Measurements from ENCODE around the gene FAM118A.
"Not testable (repeated sequence)": the region's sequence is repeated elsewhere in the genome, so short reads cannot be mapped to it uniquely, and the experiment has no call there.

FAM118A gene

GRCh38 chr22:45331486-45331885, 21.8 kb downstream of the FAM118A start:
- DNase-seq (ENCODE audit: low read depth): no peak

- no peak for DNase-seq (ENCODE audit: low read depth)
Observed at GRCh38 chr22:45332001-45332400, 22.3 kb downstream of the FAM118A start.

GRCh38 chr22:45334068-45334467, 24.3 kb downstream of the FAM118A start:
- DNase-seq (ENCODE audit: low read depth): no peak

- no peak for DNase-seq (ENCODE audit: low read depth)
Observed at GRCh38 chr22:45334528-45334927, 24.8 kb downstream of the FAM118A start.

- no peak for DNase-seq (ENCODE audit: low read depth)
Observed at GRCh38 chr22:45335021-45335818, 25.5 kb downstream of the FAM118A start.

- no peak for DNase-seq (ENCODE audit: low read depth)
Observed at GRCh38 chr22:45335854-45336522, 26.3 kb downstream of the FAM118A start.

- DNase-seq (ENCODE audit: low read depth): no peak
Observed at GRCh38 chr22:45336971-45337431, 27.3 kb downstream of the FAM118A start.

GRCh38 chr22:45337536-45337935, 27.8 kb downstream of the FAM118A start:
- DNase-seq (ENCODE audit: low read depth): no peak

GRCh38 chr22:45338795-45339194, 29.1 kb downstream of the FAM118A start:
- DNase-seq (ENCODE audit: low read depth): no peak

GRCh38 chr22:45340323-45340722, 30.6 kb downstream of the FAM118A start:
- DNase-seq (ENCODE audit: low read depth): no peak

- no peak for DNase-seq (ENCODE audit: low read depth)
Observed at GRCh38 chr22:45341498-45341897, 31.8 kb downstream of the FAM118A start.

GRCh38 chr22:45343143-45343542, 33.4 kb downstream of the FAM118A start:
- no peak for DNase-seq (ENCODE audit: low read depth)

- no peak for DNase-seq (ENCODE audit: low read depth)
Observed at GRCh38 chr22:45344334-45344733, 34.6 kb downstream of the FAM118A start.

- DNase-seq (ENCODE audit: low read depth): no peak
Observed at GRCh38 chr22:45349916-45350315, 40.2 kb downstream of the FAM118A start.

- DNase-seq (ENCODE audit: low read depth): no peak
Observed at GRCh38 chr22:45351956-45352355, 42.2 kb downstream of the FAM118A start.

- not testable (repeated sequence) for DNase-seq (ENCODE audit: low read depth)
Observed at GRCh38 chr22:45352757-45353156, 43.0 kb downstream of the FAM118A start.

- no peak for DNase-seq (ENCODE audit: low read depth)
Observed at GRCh38 chr22:45353786-45354185, 44.1 kb downstream of the FAM118A start.

- DNase-seq (ENCODE audit: low read depth): no peak
Observed at GRCh38 chr22:45357490-45357889, 47.8 kb downstream of the FAM118A start.

GRCh38 chr22:45358127-45358526, 48.4 kb downstream of the FAM118A start:
- DNase-seq (ENCODE audit: low read depth): no peak

- DNase-seq (ENCODE audit: low read depth): no peak
Observed at GRCh38 chr22:45359627-45360026, 49.9 kb downstream of the FAM118A start.

GRCh38 chr22:45366713-45367112, 57.0 kb downstream of the FAM118A start:
- DNase-seq (ENCODE audit: low read depth): no peak

GRCh38 chr22:45373592-45373991, 63.9 kb downstream of the FAM118A start:
- DNase-seq (ENCODE audit: low read depth): not testable (repeated sequence)

- no peak for DNase-seq (ENCODE audit: low read depth)
Observed at GRCh38 chr22:45376009-45376408, 66.3 kb downstream of the FAM118A start.
